HepG2 (cell line): ENCODE data around the gene C1RL.

ENCODE experiments used
- CTCF ChIP-seq: sonication (generic); formaldehyde crosslinking; IDR thresholded peaks from 2 replicates; pipeline ENCODE4 v1.5.0; 2020; ENCODE audit warnings: mild to moderate bottlenecking, missing genetic modification reagents, moderate library complexity
- EP300 ChIP-seq, 3 experiments: sonication (generic) in 1 of 3; formaldehyde crosslinking in 1 of 3; IDR thresholded peaks; 2 replicates each; pipeline versions ENCODE4 v1.5.1 to v1.6.1; 2011 to 2020; ENCODE audit warnings: low read depth in 2 of 3, low read length in 2 of 3, borderline replicate concordance in 1 of 3, improper control_type of control experiment in 1 of 3, mild to moderate bottlenecking in 1 of 3, missing genetic modification reagents in 1 of 3, moderate library complexity in 1 of 3
- GTF3A ChIP-seq: sonication (generic); formaldehyde crosslinking; conservative IDR thresholded peaks from 2 replicates; pipeline ENCODE4 v1.4.0; 2020; ENCODE audit warnings: mild to moderate bottlenecking, missing genetic modification reagents
- HIVEP1 ChIP-seq: sonication (generic); formaldehyde crosslinking; IDR thresholded peaks from 2 replicates; pipeline ENCODE4 v1.4.0; 2020; ENCODE audit warnings: mild to moderate bottlenecking, missing genetic modification reagents
- STAG1 ChIP-seq: sonication (generic); formaldehyde crosslinking; IDR thresholded peaks from 2 replicates; pipeline ENCODE4 v1.4.0; 2020; ENCODE audit warnings: missing genetic modification reagents
- TRAFD1 ChIP-seq: sonication (generic); formaldehyde crosslinking; IDR thresholded peaks from 2 replicates; pipeline ENCODE4 v1.5.1; 2020; ENCODE audit warnings: missing genetic modification reagents, mild to moderate bottlenecking, borderline replicate concordance
- USF2 ChIP-seq, 2 experiments: sonication (generic) in 1 of 2; formaldehyde crosslinking in 1 of 2; IDR thresholded peaks; 2 replicates each; pipeline versions ENCODE4 v1.5.1 to v1.6.1; 2011 to 2020; ENCODE audit warnings: borderline replicate concordance in 1 of 2, low read depth in 1 of 2, low read length in 1 of 2, mild to moderate bottlenecking in 1 of 2, missing genetic modification reagents in 1 of 2, moderate library complexity in 1 of 2
- ZNF24 ChIP-seq: fragments of 450-650 bp; IDR thresholded peaks from 2 replicates; pipeline ENCODE4 v1.6.1; 2017; ENCODE audit warnings: antibody characterized with exemption, mild to moderate bottlenecking
- ZNF569 ChIP-seq: sonication (generic); formaldehyde crosslinking; IDR thresholded peaks from 2 replicates; pipeline ENCODE4 v1.5.0; 2020; ENCODE audit warnings: mild to moderate bottlenecking, missing genetic modification reagents, moderate library complexity, borderline replicate concordance

- TF ChIP-seq TRAFD1 (CRISPR knock-in tag) (no peak), STAG1 (CRISPR knock-in tag) (no peak), CTCF (CRISPR knock-in tag) (no peak), HIVEP1 (CRISPR knock-in tag) (no peak), ZNF24 (no peak), EP300 (IDR thresholded peaks at IDR 0.05; ENCODE audit: low read depth in 2 of 2, low read length in 2 of 2) (no peak), EP300 (CRISPR knock-in tag; IDR thresholded peaks at IDR 0.05; ENCODE audit: borderline replicate concordance) (no peak), USF2 (IDR thresholded peaks at IDR 0.05; ENCODE audit: low read depth, low read length) (no peak), USF2 (CRISPR knock-in tag; IDR thresholded peaks at IDR 0.05; ENCODE audit: borderline replicate concordance) (no peak), ZNF569 (CRISPR knock-in tag) (no peak), GTF3A (no peak)
These were observed 7.3 kb downstream of the C1RL start for GRCh38 chr12:7101694-7102131.
